NCI-H1417 treated with DMSO at 0.1 percent for 48 hours (cell line): ENCODE data around the gene CD47.

Experiments
- DNase-seq: peaks from one replicate; lab custom pipeline; 2025; lab: John Stamatoyannopoulos, UW

Gene CD47

GRCh38 chr3:108091498-108092250, 843 bp upstream of the CD47 start:
- DNase-seq, result no peak

- no peak for DNase-seq
Observed at GRCh38 chr3:108090049-108090700, 656 bp downstream of the CD47 start.

- DNase-seq, result peak; percentile 15
Observed at GRCh38 chr3:108089579-108089978, 1.3 kb downstream of the CD47 start.

GRCh38 chr3:108088697-108089096, 2.1 kb downstream of the CD47 start:
- DNase-seq, result no peak

- DNase-seq, result no peak
Observed at GRCh38 chr3:108088146-108088545, 2.7 kb downstream of the CD47 start.

GRCh38 chr3:108086653-108087052, 4.2 kb downstream of the CD47 start:
- DNase-seq, result no peak

GRCh38 chr3:108085810-108086350, 5.0 kb downstream of the CD47 start:
- DNase-seq, result no peak

- DNase-seq, result no peak
Observed at GRCh38 chr3:108085370-108085769, 5.5 kb downstream of the CD47 start.

- no peak for DNase-seq
Observed at GRCh38 chr3:108079877-108080276, 11.0 kb downstream of the CD47 start.

- DNase-seq, result no peak
Observed at GRCh38 chr3:108079043-108079442, 11.8 kb downstream of the CD47 start.

GRCh38 chr3:108076564-108076963, 14.3 kb downstream of the CD47 start:
- no peak for DNase-seq

- DNase-seq, result no peak
Observed at GRCh38 chr3:108073764-108074431, 16.9 kb downstream of the CD47 start.

GRCh38 chr3:108071368-108071767, 19.5 kb downstream of the CD47 start:
- DNase-seq, result no peak

GRCh38 chr3:108070356-108070755, 20.5 kb downstream of the CD47 start:
- no peak for DNase-seq

GRCh38 chr3:108067768-108068167, 23.1 kb downstream of the CD47 start:
- no peak for DNase-seq

- DNase-seq, result no peak
Observed at GRCh38 chr3:108065096-108065495, 25.7 kb downstream of the CD47 start.

- no peak for DNase-seq
Observed at GRCh38 chr3:108064293-108064887, 26.4 kb downstream of the CD47 start.

- DNase-seq, result no peak
Observed at GRCh38 chr3:108062051-108062450, 28.8 kb downstream of the CD47 start.

- DNase-seq, result no peak
Observed at GRCh38 chr3:108060331-108060730, 30.5 kb downstream of the CD47 start.

GRCh38 chr3:108055931-108056330, 34.9 kb downstream of the CD47 start:
- DNase-seq, result no peak

- no peak for DNase-seq
Observed at GRCh38 chr3:108054935-108055334, 35.9 kb downstream of the CD47 start.

- no peak for DNase-seq
Observed at GRCh38 chr3:108053483-108053882, 37.3 kb downstream of the CD47 start.
